ENCODE results near the gene PBX1. TPM values are rescaled to one million over a fixed set of nuclear protein-coding genes. Genes with fewer than 3 reads are reported as not detected.

PBX1 gene
- total RNA-seq, 6 experiments from 2014 or later, result 3.1 to 7.9 (median 6.9) TPM

DNA sequence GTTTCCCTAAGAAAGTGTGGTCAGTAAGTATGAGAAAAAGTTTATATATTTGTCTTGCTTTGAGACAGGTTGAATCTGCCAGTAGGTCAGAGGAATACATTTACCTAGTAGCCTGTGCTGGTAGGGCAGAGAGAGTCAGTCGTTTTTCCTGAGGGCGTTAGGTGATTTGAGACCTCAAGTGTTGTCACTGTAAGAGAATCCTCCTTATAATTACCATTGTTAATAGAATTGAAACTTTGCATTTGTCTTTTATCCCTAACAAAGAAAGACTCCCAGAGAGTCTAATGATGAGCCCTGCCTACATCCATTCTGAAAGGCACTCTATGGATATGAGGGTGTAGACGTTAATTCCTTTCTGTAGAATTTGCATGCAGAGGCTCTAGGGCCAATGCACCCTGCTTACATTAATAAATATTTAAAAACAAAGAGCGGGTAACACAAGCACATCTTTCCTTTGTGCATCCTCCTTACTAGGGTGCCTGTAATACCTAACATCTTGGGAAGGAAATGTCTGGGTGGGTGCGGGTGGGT, 16.4 kb downstream of the PBX1 start:
- no peaks in the 10 kb centered on the region for H3K9me3 ChIP-seq
- DNase-seq (no peak), ATAC-seq (no peak)
- H3K36me3 ChIP-seq, result no peaks in the 10 kb centered on the region
- no peaks in the 10 kb centered on the region for H3K27me3 ChIP-seq
- 73% methylated on average over 5 of the region's 5 CpGs for WGBS (ENCODE audit: insufficient coverage, low coverage, low lambda C conversion rate, missing lambda C conversion rate)
- intact Hi-C loops (cut with DNase I), result no loop called here
- no peak for TF ChIP-seq POLR2A (IDR thresholded peaks at IDR 0.05)
- TF ChIP-seq, protein P1, sequence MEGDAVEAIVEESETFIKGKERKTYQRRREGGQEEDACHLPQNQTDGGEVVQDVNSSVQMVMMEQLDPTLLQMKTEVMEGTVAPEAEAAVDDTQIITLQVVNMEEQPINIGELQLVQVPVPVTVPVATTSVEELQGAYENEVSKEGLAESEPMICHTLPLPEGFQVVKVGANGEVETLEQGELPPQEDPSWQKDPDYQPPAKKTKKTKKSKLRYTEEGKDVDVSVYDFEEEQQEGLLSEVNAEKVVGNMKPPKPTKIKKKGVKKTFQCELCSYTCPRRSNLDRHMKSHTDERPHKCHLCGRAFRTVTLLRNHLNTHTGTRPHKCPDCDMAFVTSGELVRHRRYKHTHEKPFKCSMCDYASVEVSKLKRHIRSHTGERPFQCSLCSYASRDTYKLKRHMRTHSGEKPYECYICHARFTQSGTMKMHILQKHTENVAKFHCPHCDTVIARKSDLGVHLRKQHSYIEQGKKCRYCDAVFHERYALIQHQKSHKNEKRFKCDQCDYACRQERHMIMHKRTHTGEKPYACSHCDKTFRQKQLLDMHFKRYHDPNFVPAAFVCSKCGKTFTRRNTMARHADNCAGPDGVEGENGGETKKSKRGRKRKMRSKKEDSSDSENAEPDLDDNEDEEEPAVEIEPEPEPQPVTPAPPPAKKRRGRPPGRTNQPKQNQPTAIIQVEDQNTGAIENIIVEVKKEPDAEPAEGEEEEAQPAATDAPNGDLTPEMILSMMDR (IDR thresholded peaks at IDR 0.05), result no peak
- H3K4me3 ChIP-seq, result no peak overlapping the region
- H3K27ac ChIP-seq, result no peak overlapping the region
- no peaks in the 10 kb centered on the region for H3K4me1 ChIP-seq

DNA sequence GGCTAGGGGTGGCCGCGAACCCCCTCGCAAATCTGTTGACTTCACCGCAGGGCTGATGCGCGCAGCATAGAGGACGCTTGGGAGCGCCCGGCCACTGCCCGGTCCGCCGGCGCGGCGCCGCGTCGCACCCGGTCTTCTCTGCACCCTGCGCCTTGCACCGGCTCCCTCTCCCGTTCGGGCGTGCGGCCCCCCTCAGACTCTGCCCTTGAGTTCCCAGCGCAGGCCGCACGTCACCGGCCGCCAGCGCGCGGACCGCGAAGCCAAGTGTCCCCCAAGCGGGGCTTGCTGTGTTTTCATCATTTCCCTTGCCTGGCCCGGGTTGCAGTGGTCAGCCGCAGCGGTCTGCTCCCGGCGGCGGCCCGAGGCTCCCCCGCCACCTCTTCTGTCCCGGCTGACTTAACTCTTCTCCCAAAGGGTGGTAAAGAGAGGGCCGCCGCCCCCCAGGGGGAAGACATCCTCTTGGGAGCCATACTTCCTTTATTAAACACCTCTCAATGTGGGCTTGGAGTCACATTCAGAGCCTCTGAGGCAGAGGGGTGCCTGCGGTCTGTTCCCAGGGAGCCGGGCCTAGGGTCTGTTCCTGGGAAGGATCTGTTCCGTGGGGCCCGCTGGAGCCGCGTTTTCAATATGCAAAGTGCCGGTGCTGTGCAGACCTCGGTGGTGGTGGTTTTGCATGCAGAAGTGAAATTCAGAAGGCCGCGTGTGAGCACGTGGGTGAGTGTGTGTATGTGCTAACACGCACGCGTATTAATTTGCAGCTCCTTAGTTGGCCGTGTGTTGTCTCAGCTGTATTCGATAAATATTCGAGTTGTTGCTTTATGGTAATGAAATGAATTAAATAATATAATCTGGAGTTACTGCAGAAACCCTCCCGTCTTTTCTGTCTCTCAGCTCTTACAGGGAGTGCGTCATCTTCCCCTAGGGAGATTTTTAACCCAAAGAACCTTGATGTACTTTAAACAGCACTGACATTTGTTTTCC, 17.6 kb downstream of the PBX1 start:
- H3K27me3 ChIP-seq, result no peaks in the 10 kb centered on the region
- no peak overlapping the region for H3K27ac ChIP-seq
- 68% methylated on average over 8 of the region's 66 CpGs for WGBS (ENCODE audit: insufficient coverage, low coverage, low lambda C conversion rate, missing lambda C conversion rate)
- H3K36me3 ChIP-seq, result no peaks in the 10 kb centered on the region
- no peaks in the 10 kb centered on the region for H3K9me3 ChIP-seq
- ATAC-seq (peak in 2 of 4 donors; percentile 22 to 45), DNase-seq (no peak)
- no peaks in the 10 kb centered on the region for H3K4me1 ChIP-seq
- no peak for TF ChIP-seq POLR2A (IDR thresholded peaks at IDR 0.05)
- TF ChIP-seq, protein P1 (IDR thresholded peaks at IDR 0.05), result no peak
- intact Hi-C loops (cut with DNase I), result no loop called here
- no peak overlapping the region for H3K4me3 ChIP-seq

DNA sequence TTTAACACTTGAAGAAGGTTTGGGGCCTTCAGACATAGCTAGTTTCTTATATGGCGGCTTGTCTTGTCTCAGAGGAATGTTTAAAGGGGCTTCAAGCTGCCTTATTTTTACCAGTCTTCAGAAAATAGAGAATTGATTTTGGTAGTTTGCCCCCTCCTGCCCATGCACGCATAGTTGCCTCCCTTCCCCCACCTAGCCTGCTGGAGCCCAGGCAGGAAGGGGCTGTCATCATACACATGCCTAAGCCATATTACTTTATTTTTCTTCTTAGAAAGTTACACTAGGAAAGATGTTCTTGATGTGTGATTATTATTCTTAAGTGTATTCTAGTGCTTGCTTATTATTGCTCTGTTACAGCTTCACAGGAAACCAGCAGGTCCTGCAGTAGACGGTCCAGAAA, 18.3 kb downstream of the PBX1 start:
- Histone ChIP-seq H3K4me1 (no peaks in the 10 kb centered on the region), H3K9me3 (no peaks in the 10 kb centered on the region), H3K27ac (no peak overlapping the region), H3K27me3 (no peaks in the 10 kb centered on the region), H3K4me3 (no peak overlapping the region), H3K36me3 (no peaks in the 10 kb centered on the region)
- intact Hi-C loops (cut with DNase I), result no loop called here
- DNase-seq (no peak), ATAC-seq (no peak)
- TF ChIP-seq, protein P1 (IDR thresholded peaks at IDR 0.05), result no peak
- TF ChIP-seq POLR2A (IDR thresholded peaks at IDR 0.05), result no peak
- 84% methylated on average over 3 of the region's 3 CpGs for WGBS (ENCODE audit: insufficient coverage, low coverage, low lambda C conversion rate, missing lambda C conversion rate)

DNA sequence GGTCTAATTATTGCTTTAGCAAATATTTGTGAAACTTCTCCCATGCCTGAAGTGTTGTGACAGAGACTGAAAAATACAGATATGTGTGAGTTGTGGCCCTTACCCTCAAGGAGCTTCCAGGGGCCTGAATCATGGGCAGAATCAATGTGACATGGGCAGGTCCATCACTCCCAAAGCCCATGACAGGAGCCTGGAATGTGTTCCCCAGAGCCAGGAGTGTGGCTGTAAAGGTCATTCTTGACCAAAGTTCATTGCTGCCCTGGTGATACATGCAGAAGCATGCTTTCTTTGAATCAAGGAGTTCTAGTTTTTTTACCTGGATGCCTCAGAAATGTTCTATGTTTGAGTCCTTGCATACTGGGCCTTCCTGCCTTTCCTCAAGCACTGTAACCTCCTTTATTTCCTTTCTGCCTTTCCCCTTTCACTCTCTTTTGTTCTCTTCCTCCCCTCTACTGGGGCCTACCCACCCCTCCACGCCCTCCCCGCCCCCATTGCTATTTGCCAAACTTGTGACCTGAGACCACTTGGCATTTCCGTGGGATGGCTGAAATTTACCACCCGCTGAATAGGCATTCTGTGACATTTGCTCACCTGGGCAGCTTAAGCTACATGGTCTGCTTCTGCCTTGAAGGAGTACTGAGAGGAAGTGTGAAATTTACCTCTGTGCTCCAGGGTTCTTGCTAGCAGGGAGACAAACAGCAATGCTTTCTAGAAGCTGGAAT, 19.7 kb downstream of the PBX1 start:
- no peaks in the 10 kb centered on the region for H3K36me3 ChIP-seq
- no peak overlapping the region for H3K4me3 ChIP-seq
- no peaks in the 10 kb centered on the region for H3K4me1 ChIP-seq
- ATAC-seq (no peak), DNase-seq (no peak)
- intact Hi-C loops (cut with DNase I), result no loop called here
- H3K27me3 ChIP-seq, result no peaks in the 10 kb centered on the region
- no peaks in the 10 kb centered on the region for H3K9me3 ChIP-seq
- H3K27ac ChIP-seq, result no peak overlapping the region
- no peak for TF ChIP-seq POLR2A (IDR thresholded peaks at IDR 0.05)
- 84% methylated on average over 4 of the region's 4 CpGs for WGBS (ENCODE audit: insufficient coverage, low coverage, low lambda C conversion rate, missing lambda C conversion rate)

All from right lobe of liver (tissue), 6 donors.